Measurements from ENCODE around the gene PSME1.
A peak's percentile ranks its signal among the peaks of the same experiment; 100 is the strongest.

Gene PSME1

DNA sequence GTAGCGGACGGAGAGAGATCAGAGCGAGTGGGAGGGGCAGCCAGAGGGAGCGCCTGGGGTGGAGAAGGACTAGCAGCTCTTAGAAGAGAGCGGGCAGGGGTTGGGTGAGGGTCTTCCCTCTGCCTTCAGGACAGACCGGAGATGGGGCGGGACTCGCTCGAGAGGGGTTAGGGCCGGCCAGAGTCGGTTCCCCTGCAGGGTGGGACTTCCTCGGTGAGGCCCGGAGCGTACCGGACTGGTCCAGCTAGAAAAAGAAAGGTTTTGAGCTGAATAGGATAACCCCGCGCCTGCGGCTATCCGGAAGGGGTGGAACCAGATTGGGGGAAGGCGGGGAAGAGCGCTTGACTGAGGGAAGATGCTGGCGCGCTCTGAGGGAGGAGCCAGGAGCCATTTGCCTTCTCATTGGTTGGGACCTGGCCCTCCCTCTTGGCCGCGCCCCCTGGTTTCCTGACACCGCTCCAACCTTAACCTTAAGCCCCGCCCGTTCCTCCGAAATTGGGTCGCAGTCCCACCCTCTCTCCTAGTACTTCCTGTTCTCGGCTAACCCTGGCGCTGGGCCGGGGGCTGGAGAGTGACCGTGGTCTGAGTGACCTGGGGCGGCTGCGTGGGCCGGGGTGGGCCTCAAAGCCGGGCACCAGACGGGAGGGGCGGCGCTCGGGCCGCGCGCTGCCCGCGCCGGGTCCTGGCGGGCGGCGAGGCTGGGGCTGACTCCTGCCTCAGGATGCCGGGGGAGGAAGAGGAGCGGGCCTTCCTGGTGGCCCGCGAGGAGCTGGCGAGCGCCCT lies 11.2 kb downstream of the PSME1 start, which contains the start of gene RNF31:
TSS of gene RNF31 (plus strand) at position 521 of the 783 bp plus-strand sequence. CDS start at position 722, 201 bp downstream.
- peak; percentile 95 for DNase-seq (ENCODE audit: low read depth)

DNA sequence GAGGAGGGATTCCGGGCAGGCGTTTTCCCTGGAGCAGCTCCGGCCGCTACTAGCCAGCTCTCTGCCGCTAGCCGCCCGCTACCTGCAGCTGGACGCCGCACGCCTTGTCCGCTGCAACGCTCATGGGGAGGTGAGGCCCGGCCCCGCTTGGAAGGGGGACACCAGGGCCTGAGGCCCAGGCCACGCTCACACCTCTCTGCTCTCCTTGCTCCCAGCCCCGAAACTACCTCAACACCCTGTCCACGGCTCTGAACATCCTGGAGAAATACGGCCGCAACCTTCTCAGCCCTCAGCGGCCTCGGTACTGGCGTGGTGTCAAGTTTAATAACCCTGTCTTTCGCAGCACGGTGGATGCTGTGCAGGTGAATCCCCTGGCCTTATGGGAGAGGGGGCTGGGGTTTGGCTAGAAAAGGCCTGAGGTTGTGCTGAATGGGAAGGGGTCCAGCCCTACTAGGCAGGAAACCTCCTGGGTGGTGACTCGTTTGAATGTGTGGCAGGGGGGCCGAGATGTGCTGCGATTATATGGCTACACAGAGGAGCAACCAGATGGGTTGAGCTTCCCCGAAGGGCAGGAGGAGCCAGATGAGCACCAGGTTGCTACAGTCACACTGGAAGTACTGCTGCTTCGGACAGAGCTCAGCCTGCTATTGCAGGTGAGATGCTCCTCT lies 11.9 kb downstream of the PSME1 start:
- DNase-seq (ENCODE audit: low read depth), result no peak

DNA sequence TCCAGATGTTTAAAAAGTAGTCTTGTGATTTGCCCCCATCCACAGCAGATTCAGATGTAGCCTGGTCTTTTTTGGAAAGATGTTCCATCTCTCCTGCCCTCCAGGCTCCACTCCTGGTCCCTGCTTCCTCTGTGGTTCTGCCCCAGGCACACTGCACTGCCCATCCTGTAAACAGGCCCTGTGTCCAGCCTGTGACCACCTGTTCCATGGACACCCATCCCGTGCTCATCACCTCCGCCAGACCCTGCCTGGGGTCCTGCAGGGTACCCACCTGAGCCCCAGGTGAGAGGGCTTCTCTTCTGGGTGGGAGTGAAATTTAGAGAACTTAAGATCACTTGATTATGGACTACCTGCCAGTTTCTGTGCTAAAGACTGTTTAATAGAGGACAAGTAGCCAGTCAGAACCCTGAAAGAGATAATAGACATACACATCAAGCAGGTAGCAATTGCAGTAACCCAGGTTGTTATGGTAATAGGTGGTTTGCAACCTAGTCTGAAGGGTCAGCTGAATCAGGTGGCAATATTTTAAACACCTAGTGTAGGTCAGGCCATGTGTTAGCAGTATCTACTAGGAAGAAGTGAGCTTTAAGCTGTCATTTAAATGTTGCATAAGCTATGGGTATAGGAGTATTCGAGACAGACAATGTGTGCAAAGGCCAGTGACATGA lies 13.4 kb downstream of the PSME1 start:
- DNase-seq (ENCODE audit: low read depth), result no peak

DNA sequence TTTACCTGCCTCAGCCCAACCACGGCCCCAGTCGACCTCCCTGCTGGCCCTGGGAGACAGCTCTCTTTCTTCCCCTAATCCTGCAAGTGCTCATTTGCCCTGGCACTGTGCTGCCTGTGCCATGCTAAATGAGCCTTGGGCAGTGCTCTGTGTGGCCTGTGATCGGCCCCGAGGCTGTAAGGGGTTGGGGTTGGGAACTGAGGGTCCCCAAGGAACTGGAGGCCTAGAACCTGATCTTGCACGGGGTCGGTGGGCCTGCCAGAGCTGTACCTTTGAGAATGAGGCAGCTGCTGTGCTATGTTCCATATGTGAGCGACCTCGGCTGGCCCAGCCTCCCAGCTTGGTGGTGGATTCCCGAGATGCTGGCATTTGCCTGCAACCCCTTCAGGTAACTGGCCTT lies 14.1 kb downstream of the PSME1 start:
- DNase-seq (ENCODE audit: low read depth), result no peak

DNA sequence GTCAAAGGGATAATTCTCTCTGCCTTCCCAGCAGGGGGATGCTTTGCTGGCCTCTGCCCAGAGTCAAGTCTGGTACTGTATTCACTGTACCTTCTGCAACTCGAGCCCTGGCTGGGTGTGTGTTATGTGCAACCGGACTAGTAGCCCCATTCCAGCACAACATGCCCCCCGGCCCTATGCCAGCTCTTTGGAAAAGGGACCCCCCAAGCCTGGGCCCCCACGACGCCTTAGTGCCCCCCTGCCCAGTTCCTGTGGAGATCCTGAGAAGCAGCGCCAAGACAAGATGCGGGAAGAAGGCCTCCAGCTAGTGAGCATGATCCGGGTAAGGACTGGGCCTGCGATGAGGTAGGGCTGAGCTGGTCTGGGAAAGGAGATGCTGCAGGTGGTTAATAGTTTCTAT lies 14.6 kb downstream of the PSME1 start:
- no peak for DNase-seq (ENCODE audit: low read depth)

DNA sequence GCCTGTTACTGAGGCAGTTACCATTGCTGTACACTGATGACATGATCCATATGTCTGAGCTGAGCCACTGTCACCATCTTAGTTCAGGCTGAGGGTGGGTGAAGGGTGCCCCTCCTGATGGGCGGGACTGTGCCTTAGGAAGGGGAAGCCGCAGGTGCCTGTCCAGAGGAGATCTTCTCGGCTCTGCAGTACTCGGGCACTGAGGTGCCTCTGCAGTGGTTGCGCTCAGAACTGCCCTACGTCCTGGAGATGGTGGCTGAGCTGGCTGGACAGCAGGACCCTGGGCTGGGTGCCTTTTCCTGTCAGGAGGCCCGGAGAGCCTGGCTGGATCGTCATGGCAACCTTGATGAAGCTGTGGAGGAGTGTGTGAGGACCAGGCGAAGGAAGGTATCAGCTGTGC lies 15.0 kb downstream of the PSME1 start:
- no peak for DNase-seq (ENCODE audit: low read depth)

DNA sequence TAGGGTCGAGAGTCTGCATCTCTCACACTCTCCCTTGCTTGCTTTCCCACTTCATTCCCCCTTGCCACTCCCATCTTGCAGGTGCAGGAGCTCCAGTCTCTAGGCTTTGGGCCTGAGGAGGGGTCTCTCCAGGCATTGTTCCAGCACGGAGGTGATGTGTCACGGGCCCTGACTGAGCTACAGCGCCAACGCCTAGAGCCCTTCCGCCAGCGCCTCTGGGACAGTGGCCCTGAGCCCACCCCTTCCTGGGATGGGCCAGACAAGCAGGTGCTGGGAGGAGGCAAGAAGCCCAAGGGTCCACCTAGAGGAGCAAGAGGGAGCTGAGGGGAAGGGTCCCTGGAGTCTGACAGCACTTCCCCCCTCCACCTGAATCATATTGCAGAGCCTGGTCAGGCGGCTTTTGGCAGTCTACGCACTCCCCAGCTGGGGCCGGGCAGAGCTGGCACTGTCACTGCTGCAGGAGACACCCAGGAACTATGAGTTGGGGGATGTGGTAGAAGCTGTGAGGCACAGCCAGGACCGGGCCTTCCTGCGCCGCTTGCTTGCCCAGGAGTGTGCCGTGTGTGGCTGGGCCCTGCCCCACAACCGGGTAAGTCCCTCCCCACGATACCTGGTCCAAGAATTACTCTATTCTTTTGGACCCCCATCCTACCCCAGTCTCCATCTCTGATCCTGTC lies 15.5 kb downstream of the PSME1 start:
- no peak for DNase-seq (ENCODE audit: low read depth)

DNA sequence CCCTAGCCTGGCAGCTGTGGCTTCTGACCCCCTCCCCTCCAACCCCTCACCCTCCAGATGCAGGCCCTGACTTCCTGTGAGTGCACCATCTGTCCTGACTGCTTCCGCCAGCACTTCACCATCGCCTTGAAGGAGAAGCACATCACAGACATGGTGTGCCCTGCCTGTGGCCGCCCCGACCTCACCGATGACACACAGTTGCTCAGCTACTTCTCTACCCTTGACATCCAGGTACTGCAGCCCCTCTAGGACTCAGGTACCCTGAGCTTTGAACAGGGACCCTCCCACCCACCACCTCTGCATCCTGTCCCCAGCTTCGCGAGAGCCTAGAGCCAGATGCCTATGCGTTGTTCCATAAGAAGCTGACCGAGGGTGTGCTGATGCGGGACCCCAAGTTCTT lies 19.1 kb downstream of the PSME1 start:
- DNase-seq (ENCODE audit: low read depth), result no peak

DNA sequence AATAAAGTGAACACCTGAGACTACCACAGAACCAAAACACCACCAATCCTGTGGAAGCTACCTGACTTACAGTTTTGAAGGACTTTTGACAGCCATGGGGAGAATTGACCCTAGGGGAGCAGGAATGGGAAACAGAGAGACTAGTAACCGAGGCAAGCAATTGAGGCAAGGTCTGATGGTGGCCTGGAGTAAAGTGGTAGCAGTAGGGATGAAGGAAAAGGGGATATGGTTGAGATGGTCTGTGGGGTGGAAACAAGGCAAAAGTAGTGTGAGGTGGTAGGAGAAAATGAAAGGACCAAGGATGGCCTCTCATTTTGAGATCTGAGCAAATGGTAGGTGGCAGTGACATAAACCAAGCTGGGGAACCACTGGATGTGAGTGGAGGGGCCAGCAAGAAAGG lies 20.8 kb downstream of the PSME1 start:
- DNase-seq (ENCODE audit: low read depth), result no peak

DNA sequence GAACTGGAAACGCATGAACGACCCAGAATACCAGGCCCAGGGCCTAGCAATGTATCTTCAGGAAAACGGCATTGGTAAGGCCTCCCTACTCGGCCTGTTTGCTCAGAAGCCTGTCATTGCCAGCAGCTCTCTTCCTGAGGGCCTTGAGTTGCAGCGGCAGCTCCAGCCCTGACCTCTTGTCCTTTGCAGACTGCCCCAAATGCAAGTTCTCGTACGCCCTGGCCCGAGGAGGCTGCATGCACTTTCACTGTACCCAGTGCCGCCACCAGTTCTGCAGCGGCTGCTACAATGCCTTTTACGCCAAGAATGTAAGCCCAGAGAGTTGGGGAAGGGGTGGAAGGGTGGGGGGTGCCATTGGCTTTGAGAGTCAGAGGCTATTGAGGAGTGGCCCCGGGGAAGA lies 21.3 kb downstream of the PSME1 start:
- DNase-seq (ENCODE audit: low read depth), result no peak

DNA sequence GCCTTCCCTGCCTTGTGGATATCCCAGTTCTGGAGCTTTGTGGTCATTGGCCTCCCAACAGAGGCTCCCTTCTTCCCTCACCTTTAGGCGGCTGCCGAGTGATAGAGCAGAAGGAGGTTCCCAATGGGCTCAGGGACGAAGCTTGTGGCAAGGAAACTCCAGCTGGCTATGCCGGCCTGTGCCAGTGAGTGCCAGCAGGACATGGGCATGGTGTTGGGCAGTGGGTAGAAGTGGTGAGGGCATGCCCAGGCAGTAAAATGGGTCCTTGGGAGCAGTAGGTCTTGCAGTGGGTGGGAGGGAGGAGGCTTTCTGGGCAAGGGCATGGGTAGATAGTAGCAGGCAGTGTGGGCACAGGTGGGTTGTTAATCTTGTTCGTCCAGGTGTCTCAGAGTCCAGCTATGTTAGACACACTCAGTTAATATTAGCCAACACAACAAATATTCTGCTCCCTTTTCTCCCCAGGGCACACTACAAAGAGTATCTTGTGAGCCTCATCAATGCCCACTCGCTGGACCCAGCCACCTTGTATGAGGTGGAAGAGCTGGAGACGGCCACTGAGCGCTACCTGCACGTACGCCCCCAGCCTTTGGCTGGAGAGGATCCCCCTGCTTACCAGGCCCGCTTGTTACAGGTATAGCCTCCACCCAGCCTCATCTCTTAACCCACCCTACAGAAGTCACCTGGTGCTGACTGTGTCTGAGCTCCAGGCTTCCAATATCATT lies 23.9 kb downstream of the PSME1 start:
- no peak for DNase-seq (ENCODE audit: low read depth)

DNA sequence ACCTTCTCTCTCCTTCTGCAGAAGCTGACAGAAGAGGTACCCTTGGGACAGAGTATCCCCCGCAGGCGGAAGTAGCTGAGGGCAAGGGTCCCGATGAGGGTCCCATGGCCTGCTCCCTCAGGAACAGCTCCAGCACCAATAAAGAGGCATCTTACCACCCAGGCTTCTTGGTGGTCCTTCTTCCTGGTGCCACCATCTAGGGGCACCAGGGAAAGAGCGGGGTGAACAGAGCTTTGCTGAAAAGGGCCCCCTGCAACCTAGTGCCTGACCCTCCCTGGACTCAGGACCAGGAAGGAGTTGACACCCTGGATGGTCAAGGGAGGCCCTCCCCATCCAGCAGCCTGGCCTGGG lies 24.5 kb downstream of the PSME1 start:
- DNase-seq (ENCODE audit: low read depth), result no peak

DNA sequence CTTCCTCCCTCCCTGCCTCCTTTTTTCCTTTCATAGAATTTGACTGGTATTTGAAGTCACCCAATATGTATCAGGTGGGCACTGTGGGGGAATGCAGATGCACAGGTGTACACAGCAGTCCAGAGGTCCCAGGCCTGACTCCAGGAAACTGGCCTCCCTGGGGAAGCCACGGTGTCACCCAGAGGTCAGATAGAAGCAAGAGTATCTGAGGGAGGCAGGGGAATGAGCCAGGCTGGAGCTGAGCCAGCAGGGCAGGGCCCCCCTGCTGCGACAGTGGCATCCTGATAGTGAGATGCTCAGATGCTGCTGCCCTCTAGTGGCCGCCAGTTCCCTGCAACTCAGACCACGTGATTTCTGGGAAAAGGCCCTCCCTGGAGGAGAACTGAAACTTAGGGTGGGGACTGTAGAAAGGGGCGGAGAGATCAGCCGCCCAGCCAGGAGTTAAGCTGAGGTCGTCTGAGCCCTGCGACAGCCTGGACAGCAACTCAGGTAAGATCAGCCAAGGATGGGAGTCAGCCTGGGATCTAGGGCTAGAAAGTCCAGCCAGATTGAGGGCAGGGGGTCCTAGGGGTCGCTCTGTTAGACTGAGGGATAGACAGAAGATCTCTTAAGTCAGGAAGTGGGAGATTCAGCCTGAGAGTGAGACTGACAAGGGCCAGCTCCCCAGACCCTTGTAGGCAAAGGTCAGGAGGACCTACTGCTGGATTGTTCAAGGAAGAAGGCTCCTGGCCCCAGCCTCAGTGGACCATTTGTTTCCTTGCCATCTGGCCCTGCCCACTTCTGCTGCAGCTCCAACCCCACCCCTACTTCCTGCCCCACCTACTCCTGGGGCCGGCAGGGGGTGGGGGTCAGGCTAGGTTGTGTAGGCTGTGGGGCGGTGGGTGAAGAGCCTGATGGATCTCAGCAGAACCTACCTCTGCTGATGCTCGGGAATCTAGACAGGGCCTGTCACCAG lies 25.1 kb downstream of the PSME1 start, which contains the start of gene IRF9:
TSS of gene IRF9 (plus strand) at position 416 of the 955 bp plus-strand sequence. CDS start 880 bp downstream, outside the sequence.
- peak; percentile 97 for DNase-seq (ENCODE audit: low read depth)

DNA sequence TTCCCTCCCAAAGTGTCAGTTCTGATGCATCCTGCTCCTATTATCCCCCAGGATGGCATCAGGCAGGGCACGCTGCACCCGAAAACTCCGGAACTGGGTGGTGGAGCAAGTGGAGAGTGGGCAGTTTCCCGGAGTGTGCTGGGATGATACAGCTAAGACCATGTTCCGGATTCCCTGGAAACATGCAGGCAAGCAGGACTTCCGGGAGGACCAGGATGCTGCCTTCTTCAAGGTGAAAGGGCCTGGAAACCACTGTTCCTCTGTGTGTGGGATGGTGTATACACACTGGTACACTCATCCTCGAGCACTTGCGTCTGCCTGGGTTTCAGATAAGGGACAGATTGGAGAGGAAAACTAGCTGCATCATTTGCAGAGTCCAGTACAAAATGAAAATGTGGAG lies 26.1 kb downstream of the PSME1 start:
- DNase-seq (ENCODE audit: low read depth), result no peak

DNA sequence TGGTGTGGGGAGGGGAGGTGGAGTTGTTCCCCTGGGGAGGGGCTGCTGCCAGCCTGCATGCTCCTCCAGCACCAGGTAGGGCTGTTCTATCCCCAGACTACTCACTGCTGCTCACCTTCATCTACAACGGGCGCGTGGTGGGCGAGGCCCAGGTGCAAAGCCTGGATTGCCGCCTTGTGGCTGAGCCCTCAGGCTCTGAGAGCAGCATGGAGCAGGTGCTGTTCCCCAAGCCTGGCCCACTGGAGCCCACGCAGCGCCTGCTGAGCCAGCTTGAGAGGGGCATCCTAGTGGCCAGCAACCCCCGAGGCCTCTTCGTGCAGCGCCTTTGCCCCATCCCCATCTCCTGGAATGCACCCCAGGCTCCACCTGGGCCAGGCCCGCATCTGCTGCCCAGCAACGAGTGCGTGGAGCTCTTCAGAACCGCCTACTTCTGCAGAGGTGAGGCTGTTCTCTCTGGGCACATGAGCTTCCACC lies 28.6 kb downstream of the PSME1 start:
- no peak for DNase-seq (ENCODE audit: low read depth)

DNA sequence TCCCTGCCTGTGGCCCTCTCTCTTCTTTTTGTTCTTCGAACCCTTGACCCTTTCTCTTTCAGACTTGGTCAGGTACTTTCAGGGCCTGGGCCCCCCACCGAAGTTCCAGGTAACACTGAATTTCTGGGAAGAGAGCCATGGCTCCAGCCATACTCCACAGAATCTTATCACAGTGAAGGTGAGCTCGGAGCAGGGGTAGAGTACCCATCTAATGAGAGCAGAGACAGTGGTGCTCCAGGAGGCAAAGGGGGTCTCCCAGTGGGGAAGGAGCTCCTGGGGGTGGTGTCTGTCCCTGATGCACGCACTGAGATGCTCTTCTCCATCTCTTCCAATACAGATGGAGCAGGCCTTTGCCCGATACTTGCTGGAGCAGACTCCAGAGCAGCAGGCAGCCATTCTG lies 29.8 kb downstream of the PSME1 start:
- DNase-seq (ENCODE audit: low read depth), result no peak

DNA sequence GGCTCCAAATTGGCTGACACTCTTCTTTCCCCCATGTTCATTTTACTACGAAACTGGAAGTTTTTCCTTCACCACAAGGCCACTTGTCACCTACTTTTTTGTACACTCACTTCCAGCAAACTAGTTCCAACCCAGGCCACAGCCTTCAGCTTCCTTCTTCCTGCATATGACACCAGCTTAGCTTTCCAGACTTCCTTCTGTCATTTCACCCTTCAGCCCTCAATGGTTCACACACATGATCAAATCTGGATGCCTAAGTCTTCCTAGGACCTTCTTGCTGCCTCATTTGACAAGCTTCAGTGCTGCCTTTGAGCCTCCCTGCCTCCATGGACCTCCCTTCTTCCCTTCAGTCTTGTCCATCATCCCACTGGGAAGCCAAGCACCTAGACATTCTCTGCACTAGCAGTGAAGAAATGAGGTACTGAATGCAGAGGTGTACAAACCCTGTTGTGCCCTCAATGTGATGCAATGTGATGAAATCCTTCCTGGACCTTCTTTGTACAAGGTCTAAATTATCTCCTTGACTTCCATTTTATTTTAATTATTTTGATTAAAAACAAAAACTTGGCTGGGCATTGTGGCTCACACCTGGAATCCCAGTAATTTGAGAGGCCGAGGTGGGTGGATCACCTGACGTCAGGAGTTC lies 31.6 kb downstream of the PSME1 start:
- no peak for DNase-seq (ENCODE audit: low read depth)

DNA sequence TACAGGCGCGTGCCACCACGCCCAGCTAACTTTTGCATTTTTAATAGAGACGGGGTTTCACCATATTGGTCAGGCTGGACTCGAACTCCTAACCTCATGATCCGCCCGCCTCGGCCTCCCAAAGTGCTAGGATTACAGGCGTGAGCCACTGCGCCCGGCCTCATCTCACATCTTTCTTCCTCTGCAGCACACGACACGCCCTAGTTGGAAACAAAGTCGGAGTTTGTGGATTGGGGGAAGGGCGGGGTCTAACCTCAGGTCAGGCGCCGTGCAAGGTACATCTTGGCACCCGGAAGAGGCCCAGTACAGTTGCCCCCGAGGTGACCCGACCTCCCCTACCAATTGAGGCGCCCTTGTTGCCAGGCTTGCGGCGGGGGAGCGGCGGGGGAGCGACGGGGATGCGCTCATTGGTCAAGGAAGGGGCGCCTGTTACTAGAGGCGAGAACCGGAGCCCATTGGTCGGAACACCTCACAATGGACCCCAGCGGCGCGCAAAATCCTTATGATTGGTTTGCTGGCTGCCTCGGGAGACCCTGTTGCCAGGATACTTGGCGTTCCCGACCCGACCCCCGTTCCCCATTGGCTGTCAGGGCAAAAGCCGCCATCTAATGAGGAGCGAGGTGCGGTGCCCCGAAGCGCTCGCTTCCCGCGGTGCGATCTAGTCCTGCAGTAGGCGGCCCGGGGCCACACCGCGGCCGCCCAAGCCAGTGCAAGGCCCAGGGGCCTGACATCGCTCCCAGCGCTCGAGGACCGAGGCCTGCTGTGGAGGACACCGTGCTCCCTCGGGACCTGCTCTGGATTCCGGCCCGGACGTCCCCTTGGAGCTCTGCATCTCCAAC lies 35.6 kb downstream of the PSME1 start, which contains the start of gene REC8:
TSS of gene REC8 (plus strand) at position 659 of the 839 bp plus-strand sequence. CDS start 473 bp downstream, outside the sequence.
- DNase-seq (ENCODE audit: low read depth), result peak; percentile 48

Data from stimulated activated CD8-positive, alpha-beta memory T cell treated with anti-CD3 and anti-CD28 coated beads, Interleukin-7, amount 100 ng/mL, for 24 hours (primary cell).